A549 (cell line): ENCODE results near the gene ADGRG6. TPM values are rescaled to one million over a fixed set of nuclear protein-coding genes. Genes with fewer than 3 reads are reported as not detected.

Experiments used
- ATAC-seq, 2 experiments: fragments of 200-7000 bp in 1 of 2; fragments of >200 bp in 1 of 2; cut with Nextera tagmentation in 1 of 2; cut with Tn5 transposase in 1 of 2; 3 replicates each; pipeline versions ENCODE4 v1.8.0 to v1.9.1; 2018 to 2020; ENCODE audit warnings: mild to moderate bottlenecking in 1 of 2, moderate library complexity in 1 of 2
- CTCF ChIA-PET: fragments of 300-600 bp; sonication (Branson Sonifier 250); formaldehyde crosslinking; extraction: SDS; loops from one replicate; lab custom pipeline; 2021; ENCODE audit warnings: antibody characterized with exemption, inconsistent platforms; lab: Yijun Ruan, JAX
- POLR2A ChIA-PET: fragments of 350-600 bp; formaldehyde crosslinking; extraction: SDS; loops from one replicate; lab custom pipeline; 2021; ENCODE audit warnings: antibody characterized with exemption, inconsistent platforms; lab: Yijun Ruan, JAX
- DNase-seq, 2 experiments: peaks; one replicate each; pipeline versions ENCODE4 v3.0.0 to v3.0.0-alpha.2; 2011 to 2016; ENCODE audit warnings: low read depth in 1 of 2, low spot score in 1 of 2
- FAIRE-seq: peaks from 2 replicates; lab custom pipeline; 2011; peaks lifted over from hg19 to GRCh38; lab: Jason Lieb, UNC
- H3K27ac ChIP-seq, 2 experiments: fragments of >200 bp; sonication (Bioruptor Twin); formaldehyde crosslinking; 3 replicates each; pipeline ENCODE4 v1.5.1; 2016 to 2017
- H3K4me1 ChIP-seq: fragments of >200 bp; sonication (Bioruptor Twin); formaldehyde crosslinking; 3 replicates; pipeline ENCODE4 v1.6.1; 2016
- H3K4me2 ChIP-seq: fragments of >200 bp; sonication (Bioruptor Twin); formaldehyde crosslinking; 3 replicates; pipeline ENCODE4 v1.6.1; 2016
- H3K4me3 ChIP-seq: fragments of >200 bp; sonication (Bioruptor Twin); formaldehyde crosslinking; 3 replicates; pipeline ENCODE4 v1.5.1; 2016
- H3K9me3 ChIP-seq: fragments of >200 bp; sonication (Bioruptor Twin); formaldehyde crosslinking; 3 replicates; pipeline ENCODE4 v1.6.1; 2016
- BCL3 ChIP-seq: fragments of >200 bp; sonication (Bioruptor Twin); formaldehyde crosslinking; IDR thresholded peaks from 3 replicates; pipeline ENCODE4 v1.6.1; 2016
- CBX2 ChIP-seq: fragments of 200-600 bp; sonication (generic); IDR thresholded peaks from 2 replicates; pipeline ENCODE4 v1.6.1; 2016; ENCODE audit warnings: low read depth, mild to moderate bottlenecking, borderline replicate concordance
- CEBPB ChIP-seq, 2 experiments: fragments of >200 bp in 1 of 2; sonication (Bioruptor Twin) in 1 of 2; formaldehyde crosslinking in 1 of 2; IDR thresholded peaks; 2 replicates each; pipeline ENCODE4 v1.6.1; 2012 to 2016
- CHD2 ChIP-seq: fragments of 150-350 bp; IDR thresholded peaks from 2 replicates; pipeline ENCODE4 v1.6.1; 2014; ENCODE audit warnings: low read length; ENCODE audit not compliant: partially characterized antibody
- EHF ChIP-seq: fragments of 250-450 bp; sonication (Bioruptor Pico); IDR thresholded peaks from 2 replicates; pipeline ENCODE4 v1.5.0; 2020; ENCODE audit warnings: mild to moderate bottlenecking
- EHMT2 ChIP-seq: fragments of 200-600 bp; sonication (generic); IDR thresholded peaks from 2 replicates; pipeline ENCODE4 v1.6.1; 2016; ENCODE audit warnings: antibody characterized with exemption, low read depth, mild to moderate bottlenecking, moderate library complexity
- HES2 ChIP-seq: fragments of >200 bp; sonication (Bioruptor Twin); formaldehyde crosslinking; IDR thresholded peaks from 2 replicates; pipeline ENCODE4 v1.6.1; 2016
- HOXB5 ChIP-seq: fragments of 250-450 bp; sonication (Bioruptor Pico); IDR thresholded peaks from 2 replicates; pipeline ENCODE4 v1.5.0; 2020; ENCODE audit warnings: mild to moderate bottlenecking, moderate library complexity
- JUNB ChIP-seq: fragments of >200 bp; sonication (Bioruptor Twin); formaldehyde crosslinking; IDR thresholded peaks from 2 replicates; pipeline ENCODE4 v1.6.1; 2016
- KDM1A ChIP-seq: fragments of 200-600 bp; sonication (generic); IDR thresholded peaks from 2 replicates; pipeline ENCODE4 v1.6.1; 2016; ENCODE audit warnings: low read depth, mild to moderate bottlenecking
- KDM5A ChIP-seq: fragments of 200-600 bp; sonication (generic); IDR thresholded peaks from 2 replicates; pipeline ENCODE4 v1.6.1; 2016; ENCODE audit warnings: antibody characterized with exemption, mild to moderate bottlenecking
- MAFK ChIP-seq: fragments of 450-650 bp; IDR thresholded peaks from 2 replicates; pipeline ENCODE4 v1.6.1; 2014; ENCODE audit not compliant: partially characterized antibody
- MYC ChIP-seq: IDR thresholded peaks from 2 replicates; pipeline ENCODE4 v1.6.1; 2012; ENCODE audit warnings: mild to moderate bottlenecking, inconsistent platforms, low read length, improper control_type of control experiment, borderline replicate concordance
- NFE2L2 ChIP-seq: fragments of 150-350 bp; conservative IDR thresholded peaks from 2 replicates; pipeline ENCODE4 v1.6.1; 2014; ENCODE audit warnings: low read length
- PBX3 ChIP-seq: IDR thresholded peaks from 2 replicates; pipeline ENCODE4 v1.6.1; 2012
- PHF8 ChIP-seq: fragments of 200-600 bp; sonication (generic); IDR thresholded peaks from 2 replicates; pipeline ENCODE4 v1.6.1; 2016; ENCODE audit warnings: low read depth, mild to moderate bottlenecking, antibody characterized with exemption, moderate library complexity, borderline replicate concordance
- RAD21 ChIP-seq, 2 experiments: fragments of >200 bp in 1 of 2; sonication (Bioruptor Twin) in 1 of 2; formaldehyde crosslinking in 1 of 2; IDR thresholded peaks in 1 of 2; conservative IDR thresholded peaks in 1 of 2; 2 replicates in 1 of 2; 3 replicates in 1 of 2; pipeline ENCODE4 v1.6.1; 2012 to 2018; ENCODE audit warnings: inconsistent platforms in 1 of 2
- RARB ChIP-seq: fragments of 250-450 bp; sonication (Bioruptor Pico); IDR thresholded peaks from 2 replicates; pipeline ENCODE4 v1.8.0; 2021; ENCODE audit warnings: mild to moderate bottlenecking, moderate library complexity
- RCOR1 ChIP-seq: fragments of 150-350 bp; IDR thresholded peaks from 2 replicates; pipeline ENCODE4 v1.6.1; 2014; ENCODE audit warnings: antibody characterized with exemption, low read length, low read depth
- RNF2 ChIP-seq: fragments of 200-600 bp; sonication (generic); IDR thresholded peaks from 2 replicates; pipeline ENCODE4 v1.6.1; 2016; ENCODE audit warnings: low read depth, mild to moderate bottlenecking, antibody characterized with exemption, moderate library complexity, borderline replicate concordance
- TFCP2L1 ChIP-seq: fragments of 250-450 bp; sonication (Bioruptor Pico); IDR thresholded peaks from 2 replicates; pipeline ENCODE4 v1.5.0; 2021; ENCODE audit warnings: mild to moderate bottlenecking
- ZSCAN20 ChIP-seq: fragments of 250-450 bp; sonication (Bioruptor Pico); IDR thresholded peaks from 2 replicates; pipeline ENCODE4 v1.8.0; 2022; ENCODE audit warnings: mild to moderate bottlenecking, moderate library complexity
- WGBS: methylation state at CpG from one replicate; pipeline ENCODE4 v1.1.6; 2017; ENCODE audit errors: missing lambda C conversion rate; 5-methylcytosine and 5-hydroxymethylcytosine counted together
- polyA plus RNA-seq, 4 experiments: library from polyadenylated mRNA; depleted of rRNA in 3 of 4; stranded (reverse); fragments of >200 nt; fragmentation: RNase III in 1 of 4; extraction: RNeasy Plus Mini Kit Qiagen cat#74134 plus additional on column Dnase treatment in 1 of 4; gene quantifications; 2 replicates in 3 of 4; 3 replicates in 1 of 4; pipeline ENCODE4 v1.2.3, GENCODE V29; 2011 to 2017

Gene ADGRG6
- polyA plus RNA-seq, 2 of the 4 experiments (the other 2 are of a cell fraction), result 55.4 to 181 TPM

- Histone ChIP-seq H3K4me2 (peak overlapping the region; percentile 70; the same call in 2 of the 3 replicates), H3K4me1 (peaks cover 74% of the 10 kb centered on the region), H3K4me3 (no peak overlapping the region), H3K9me3 (no peaks in the 10 kb centered on the region), H3K27ac (peak overlapping the region in 1 of 2 experiments; percentile 82; a peak in 3 of 6 replicates)
- POLR2A ChIA-PET, result no interaction called here
- 91% methylated on average over 3 of the region's 3 CpGs for WGBS
- DNase-seq, result no peak
- FAIRE-seq, result no peak
- TF ChIP-seq RCOR1 (no peak), CEBPB (IDR thresholded peaks at IDR 0.05) (no peak), CHD2 (no peak), PHF8 (no peak), ZSCAN20 (CRISPR knock-in tag) (no peak), TFCP2L1 (CRISPR knock-in tag) (no peak), NFE2L2 (no peak), PBX3 (no peak), RNF2 (no peak), EHMT2 (no peak), EHF (CRISPR knock-in tag) (no peak)
- ATAC-seq, result peak in 1 of 2 experiments; percentile 47; a peak in 4 of 6 replicates
- CTCF ChIA-PET, result interaction anchor here (0.6 to 0.9 kb wide), 2 partner anchors 10 to 22 kb away, joined by 3 to 4 read pairs; no protein-coding TSS in a partner anchor
Observed at GRCh38 chr6:142336787-142337186, 35.0 kb downstream of the ADGRG6 start.

- no peak for DNase-seq
- WGBS, result 93% methylated on average over 2 of the region's 2 CpGs
- FAIRE-seq, result no peak
- ATAC-seq, result no peak
- TF ChIP-seq NFE2L2 (no peak), JUNB (no peak), CHD2 (no peak), KDM5A (no peak), EHMT2 (no peak), RARB (CRISPR knock-in tag) (no peak), MAFK (no peak), MYC (no peak), HES2 (no peak), KDM1A (no peak), RAD21 (conservative IDR thresholded peaks at IDR 0.05 in 1 of 2, IDR thresholded peaks at IDR 0.05 in 1 of 2) (no peak)
- TF ChIP-seq, all 56 proteins: peak for 0
- Histone ChIP-seq H3K9me3 (no peaks in the 10 kb centered on the region), H3K4me1 (peaks cover 73% of the 10 kb centered on the region), H3K4me3 (no peak overlapping the region), H3K4me2 (no peak overlapping the region), H3K27ac (no peak overlapping the region)
- ChIA-PET POLR2A (no interaction called here), CTCF (no interaction called here)
Observed at GRCh38 chr6:142339113-142339512, 37.3 kb downstream of the ADGRG6 start.

GRCh38 chr6:142339968-142340658 lies 38.3 kb downstream of the ADGRG6 start:
- WGBS, result 87% methylated on average over 1 of the region's 1 CpG
- Histone ChIP-seq H3K9me3 (no peaks in the 10 kb centered on the region), H3K27ac (no peak overlapping the region), H3K4me2 (no peak overlapping the region), H3K4me1 (peaks cover 71% of the 10 kb centered on the region), H3K4me3 (no peak overlapping the region)
- CTCF ChIA-PET, result no interaction called here
- POLR2A ChIA-PET, result no interaction called here
- DNase-seq (no peak), FAIRE-seq (no peak), ATAC-seq (no peak)
- TF ChIP-seq CBX2, result no peak
- no peak for TF ChIP-seq HOXB5
- no peak for TF ChIP-seq JUNB
- no peak for TF ChIP-seq RCOR1
- TF ChIP-seq BCL3, result no peak
